HG03280 (cell line): Measurements from ENCODE around the gene U2AF1L4.

ENCODE experiments used
- ATAC-seq: cut with Tn5 transposase; IDR thresholded peaks from one replicate; pipeline ENCODE4 v1.9.1; 2021; ENCODE audit warnings: mild to moderate bottlenecking, moderate library complexity; ENCODE audit not compliant: unreplicated experiment

Gene U2AF1L4

GRCh38 chr19:35745328-35746086, at the start of gene U2AF1L4, which contains the start of gene PSENEN:
U2AF1L4 (minus strand) TSS chr19:35745418; CDS start chr19:35745391, 27 bp downstream.
PSENEN (plus strand) TSS chr19:35745651; CDS start chr19:35745931, 280 bp downstream.
- ATAC-seq: peak; percentile 40

- ATAC-seq: no peak
Measured at GRCh38 chr19:35793381-35794165, 48.4 kb upstream of the U2AF1L4 start.

DNA sequence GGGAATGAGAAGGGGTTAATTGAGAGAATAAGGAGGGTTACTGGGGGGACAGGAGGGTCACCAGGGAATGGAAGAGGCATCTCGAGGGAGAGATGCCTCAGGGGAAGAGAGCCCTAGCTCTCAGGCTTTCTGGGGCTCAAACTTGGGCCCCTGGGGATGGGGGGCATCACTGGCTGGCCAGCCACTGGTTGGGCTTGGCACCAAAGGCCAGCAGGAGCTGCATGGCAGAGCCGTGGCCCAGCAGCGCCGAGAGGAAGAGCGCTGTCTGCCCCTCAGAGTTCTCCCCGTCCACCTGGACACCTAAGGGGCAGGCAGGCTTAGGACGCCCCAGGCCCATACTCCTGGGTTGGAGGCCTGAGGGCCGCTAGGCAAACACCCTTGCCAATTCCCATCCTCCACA, 47.7 kb upstream of the U2AF1L4 start:
- no peak for ATAC-seq

- ATAC-seq: no peak
Measured at GRCh38 chr19:35792312-35792711, 47.1 kb upstream of the U2AF1L4 start.

DNA sequence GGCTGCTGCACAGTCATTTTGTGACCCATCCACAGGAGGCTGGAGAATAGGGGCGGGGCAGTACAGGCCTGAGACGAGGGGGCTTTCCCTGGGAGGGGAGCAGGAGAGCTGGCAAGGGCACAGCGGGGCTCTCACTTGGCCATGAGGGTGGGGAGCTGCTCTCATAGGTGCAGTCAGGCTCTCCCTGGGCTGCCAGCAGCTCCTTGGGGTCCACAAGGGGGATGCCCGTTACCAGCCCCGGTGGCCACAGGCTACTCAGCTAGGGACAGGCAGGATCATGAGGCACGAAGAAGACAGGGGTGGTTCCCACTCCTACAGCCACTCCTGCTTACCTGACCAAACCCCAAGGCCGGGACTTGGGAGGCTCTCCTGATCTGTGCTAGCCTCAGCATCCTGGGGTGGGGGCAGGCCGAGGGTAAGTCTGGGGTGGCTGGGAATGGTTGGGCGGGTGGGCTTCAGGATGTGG, 46.6 kb upstream of the U2AF1L4 start:
- no peak for ATAC-seq

DNA sequence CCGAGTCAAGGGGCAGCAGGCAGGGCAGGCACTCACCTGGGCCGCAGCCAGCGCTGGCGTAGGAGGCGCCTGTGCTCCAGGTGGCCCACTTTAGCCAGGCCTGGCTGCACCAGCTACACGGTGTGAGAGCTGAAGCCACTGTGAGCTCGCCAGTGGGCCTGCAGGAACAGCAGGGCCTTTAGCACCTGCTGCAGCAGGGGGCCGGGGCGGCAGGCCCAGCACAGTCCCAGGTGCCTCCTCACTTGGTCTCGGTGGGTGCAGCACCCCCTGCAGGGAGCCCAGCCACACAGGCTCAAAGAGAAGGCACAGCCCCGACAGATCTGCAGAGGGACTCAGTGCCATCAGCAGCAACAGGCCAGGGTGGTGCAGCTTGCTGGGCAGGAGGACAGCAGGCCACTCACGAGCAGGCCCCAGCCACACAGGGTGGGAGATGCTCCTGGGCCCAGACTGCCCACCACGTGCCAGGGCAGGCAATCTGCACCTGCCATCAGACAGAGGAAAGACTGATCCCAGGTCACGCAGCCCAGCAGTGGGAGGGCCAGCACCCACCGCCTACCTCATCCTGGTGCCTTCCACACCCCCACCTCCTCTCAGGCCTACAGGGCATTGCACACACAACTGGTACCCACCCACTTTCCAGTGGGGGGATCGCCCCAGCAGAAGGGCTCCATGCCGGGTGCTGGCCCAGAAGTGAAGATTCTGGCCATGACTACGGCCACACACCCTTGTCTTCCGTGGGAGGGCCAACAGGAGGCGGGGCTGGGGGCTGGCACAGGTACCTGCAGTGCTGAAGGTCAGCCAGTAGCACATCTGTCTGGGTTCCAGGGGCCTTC, 46.0 kb upstream of the U2AF1L4 start:
- ATAC-seq: no peak

GRCh38 chr19:35789978-35790944, 45.0 kb upstream of the U2AF1L4 start:
- no peak for ATAC-seq

GRCh38 chr19:35789195-35789977, 44.2 kb upstream of the U2AF1L4 start:
- ATAC-seq: no peak

DNA sequence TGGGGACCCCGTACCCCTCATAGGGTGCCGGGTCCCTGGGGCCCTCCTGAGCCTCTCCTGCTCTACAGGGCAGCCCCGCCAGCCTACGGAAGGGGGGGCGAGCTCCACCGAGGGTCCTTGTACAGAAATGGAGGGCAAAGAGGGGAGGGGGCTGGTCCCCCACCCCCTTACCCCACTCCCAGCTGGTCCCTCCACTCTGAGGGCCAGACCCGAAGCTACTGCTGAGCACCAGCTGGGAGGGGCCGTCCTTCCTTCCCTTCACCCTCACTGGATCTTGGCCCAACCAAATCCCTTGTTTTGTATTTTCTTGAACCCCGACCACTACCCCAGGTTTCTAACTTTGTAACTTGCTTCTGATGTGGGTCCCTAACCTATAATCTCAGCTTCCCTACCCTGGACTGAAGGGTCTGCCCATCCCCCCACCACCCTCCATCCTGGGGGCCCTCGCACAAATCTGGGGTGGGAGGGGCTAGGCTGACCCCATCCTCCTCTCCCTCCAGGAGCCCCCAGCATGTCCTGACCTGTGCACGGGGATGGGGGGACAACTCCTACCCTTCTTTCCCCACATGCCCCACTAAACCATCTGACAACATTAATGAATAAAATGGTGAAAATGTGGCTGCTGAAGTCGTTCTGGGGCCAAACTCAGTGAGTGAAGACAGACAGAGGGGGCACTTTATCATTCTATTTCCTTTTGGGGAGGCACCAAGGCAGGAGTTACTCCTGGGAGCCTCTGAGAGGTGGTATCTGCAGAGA, 43.2 kb upstream of the U2AF1L4 start:
- ATAC-seq: no peak

DNA sequence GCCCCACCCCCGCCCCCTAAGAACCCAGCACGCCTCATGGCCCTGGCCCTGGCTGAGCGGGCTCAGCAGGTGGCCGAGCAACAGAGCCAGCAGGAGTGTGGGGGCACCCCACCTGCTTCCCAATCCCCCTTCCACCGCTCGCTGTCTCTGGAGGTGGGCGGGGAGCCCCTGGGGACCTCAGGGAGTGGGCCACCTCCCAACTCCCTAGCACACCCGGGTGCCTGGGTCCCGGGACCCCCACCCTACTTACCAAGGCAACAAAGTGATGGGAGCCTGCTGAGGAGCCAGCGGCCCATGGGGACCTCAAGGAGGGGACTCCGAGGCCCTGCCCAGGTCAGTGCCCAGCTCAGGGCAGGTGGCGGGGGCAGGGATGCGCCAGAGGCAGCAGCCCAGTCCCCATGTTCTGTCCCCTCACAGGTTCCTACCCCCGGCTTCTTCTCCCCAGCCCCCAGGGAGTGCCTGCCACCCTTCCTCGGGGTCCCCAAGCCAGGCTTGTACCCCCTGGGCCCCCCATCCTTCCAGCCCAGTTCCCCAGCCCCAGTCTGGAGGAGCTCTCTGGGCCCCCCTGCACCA, 42.1 kb upstream of the U2AF1L4 start:
- no peak for ATAC-seq

DNA sequence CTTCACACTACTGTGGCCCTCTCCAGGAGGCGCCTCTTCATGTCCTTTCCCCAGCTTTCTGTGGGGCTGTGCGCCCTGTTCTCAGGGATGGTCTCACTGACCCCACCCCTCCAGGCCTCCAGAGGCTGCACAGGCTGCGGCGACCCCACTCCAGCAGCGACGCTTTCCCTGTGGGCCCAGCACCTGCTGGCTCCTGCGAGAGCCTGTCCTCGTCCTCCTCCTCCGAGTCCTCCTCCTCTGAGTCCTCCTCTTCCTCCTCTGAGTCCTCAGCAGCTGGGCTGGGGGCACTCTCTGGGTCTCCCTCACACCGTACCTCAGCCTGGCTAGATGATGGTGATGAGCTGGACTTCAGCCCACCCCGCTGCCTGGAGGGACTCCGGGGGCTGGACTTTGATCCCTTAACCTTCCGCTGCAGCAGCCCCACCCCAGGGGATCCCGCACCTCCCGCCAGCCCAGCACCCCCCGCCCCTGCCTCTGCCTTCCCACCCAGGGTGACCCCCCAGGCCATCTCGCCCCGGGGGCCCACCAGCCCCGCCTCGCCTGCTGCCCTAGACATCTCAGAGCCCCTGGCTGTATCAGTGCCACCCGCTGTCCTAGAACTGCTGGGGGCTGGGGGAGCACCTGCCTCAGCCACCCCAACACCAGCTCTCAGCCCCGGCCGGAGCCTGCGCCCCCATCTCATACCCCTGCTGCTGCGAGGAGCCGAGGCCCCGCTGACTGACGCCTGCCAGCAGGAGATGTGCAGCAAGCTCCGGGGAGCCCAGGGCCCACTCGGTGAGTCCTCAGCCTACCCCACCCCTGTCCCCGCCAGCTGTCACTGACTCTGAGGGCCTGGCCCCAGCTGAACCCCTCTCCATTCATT, 41.3 kb upstream of the U2AF1L4 start:
- ATAC-seq: no peak

GRCh38 chr19:35785339-35785627, 40.1 kb upstream of the U2AF1L4 start:
- ATAC-seq: no peak

DNA sequence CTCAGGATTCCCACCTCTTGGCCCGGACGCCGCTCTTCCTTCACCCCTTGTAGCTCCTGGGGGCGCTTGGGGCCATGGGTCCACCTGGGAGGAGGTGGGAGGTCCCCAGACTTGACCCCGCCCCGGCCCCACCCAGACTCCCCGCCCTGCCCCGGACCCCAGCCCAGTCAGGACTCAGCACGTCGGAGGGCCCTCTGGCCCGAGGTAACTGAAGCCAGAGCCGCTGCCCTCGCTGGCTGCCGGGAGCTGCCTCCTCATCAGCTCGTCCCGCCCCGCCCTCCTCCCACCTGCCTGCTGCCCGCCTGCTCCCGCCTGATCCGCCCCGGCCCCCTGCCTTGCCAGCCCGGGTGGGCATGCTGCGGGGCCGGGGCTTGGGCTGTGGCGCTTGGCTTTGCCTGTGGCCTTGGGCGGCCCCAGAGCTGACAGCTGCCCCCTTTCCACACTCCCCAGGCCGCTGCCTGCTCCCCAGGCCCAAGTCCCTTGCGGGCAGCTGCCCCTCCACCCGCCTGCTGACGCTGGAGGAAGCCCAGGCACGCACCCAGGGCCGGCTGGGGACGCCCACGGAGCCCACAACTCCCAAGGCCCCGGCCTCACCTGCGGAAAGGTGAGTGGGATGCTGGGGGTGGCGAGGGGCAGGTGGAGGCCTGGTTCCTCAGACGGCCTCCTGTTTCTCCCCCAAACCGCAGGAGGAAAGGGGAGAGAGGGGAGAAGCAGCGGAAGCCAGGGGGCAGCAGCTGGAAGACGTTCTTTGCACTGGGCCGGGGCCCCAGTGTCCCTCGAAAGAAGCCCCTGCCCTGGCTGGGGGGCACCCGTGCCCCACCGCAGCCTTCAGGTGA, 39.5 kb upstream of the U2AF1L4 start:
- no peak for ATAC-seq

DNA sequence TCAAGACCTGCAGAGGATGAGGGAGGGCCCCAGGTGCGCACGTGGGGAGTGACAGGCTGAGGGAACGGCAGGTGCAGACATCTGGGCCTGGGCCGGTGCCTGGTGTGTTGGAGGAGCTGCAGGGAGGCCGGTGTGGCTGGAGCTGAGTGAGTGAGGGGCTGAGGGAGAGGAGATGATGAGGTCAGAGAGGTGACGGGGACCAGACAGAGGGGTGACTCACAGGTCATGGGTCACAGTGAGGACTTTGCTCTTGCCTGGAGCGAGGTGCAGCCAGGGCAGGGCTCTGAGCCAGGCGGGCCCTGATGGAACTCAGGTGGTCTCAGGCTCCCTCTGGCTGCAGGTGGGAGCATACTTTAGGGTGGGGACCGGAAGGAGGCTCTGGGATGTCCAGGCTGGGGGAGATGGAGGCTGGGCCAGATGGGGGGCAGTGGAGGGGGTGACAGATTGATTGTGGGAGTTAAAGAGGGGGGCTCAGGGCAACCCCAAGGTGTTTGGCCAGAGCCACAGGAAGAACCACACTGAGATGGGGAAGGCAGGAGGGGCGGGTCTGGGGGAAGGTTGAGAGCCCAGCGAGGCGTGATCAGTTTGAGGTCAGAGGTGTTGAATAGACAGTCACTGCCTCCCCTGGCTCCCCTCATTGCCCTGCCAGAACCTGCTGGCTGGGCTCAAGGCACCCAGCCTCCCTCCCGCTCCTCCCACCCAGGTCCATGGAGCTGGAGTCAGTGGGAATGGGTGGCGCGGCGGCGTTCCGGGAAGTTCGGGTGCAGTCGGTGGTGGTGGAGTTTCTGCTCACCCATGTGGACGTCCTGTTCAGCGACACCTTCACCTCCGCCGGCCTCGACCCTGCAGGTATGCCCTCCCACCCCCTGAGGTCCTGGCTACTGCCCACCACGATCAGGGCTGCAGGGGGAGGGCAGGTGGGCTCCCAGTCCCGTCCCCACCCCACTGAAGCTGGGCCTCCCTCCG, 38.5 kb upstream of the U2AF1L4 start:
- ATAC-seq: no peak

DNA sequence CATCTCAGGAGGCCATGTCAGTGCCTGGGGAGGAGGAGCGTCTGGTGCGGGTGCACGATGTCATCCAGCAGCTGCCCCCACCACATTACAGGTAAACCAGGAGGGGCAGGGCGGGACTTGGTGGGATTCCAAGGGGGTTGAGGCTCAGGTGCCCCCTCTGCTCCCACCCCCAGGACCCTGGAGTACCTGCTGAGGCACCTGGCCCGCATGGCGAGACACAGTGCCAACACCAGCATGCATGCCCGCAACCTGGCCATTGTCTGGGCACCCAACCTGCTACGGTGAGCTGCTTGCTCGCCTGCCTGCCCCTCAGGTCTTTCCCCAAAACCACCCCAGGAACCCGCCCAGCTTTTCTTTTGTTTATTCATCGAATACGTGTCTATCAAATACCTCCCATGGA, 37.4 kb upstream of the U2AF1L4 start:
- no peak for ATAC-seq
